GM21367 (cell line): ENCODE data around the gene MAP1B.

Experiments used
- ATAC-seq: cut with Tn5 transposase; IDR thresholded peaks from one replicate; pipeline ENCODE4 v1.9.1; 2021; ENCODE audit not compliant: unreplicated experiment

MAP1B gene

GRCh38 chr5:72216756-72217155, 109.5 kb downstream of the MAP1B start:
- ATAC-seq = no peak

GRCh38 chr5:72221099-72221498, 113.8 kb downstream of the MAP1B start:
- ATAC-seq = no peak

DNA sequence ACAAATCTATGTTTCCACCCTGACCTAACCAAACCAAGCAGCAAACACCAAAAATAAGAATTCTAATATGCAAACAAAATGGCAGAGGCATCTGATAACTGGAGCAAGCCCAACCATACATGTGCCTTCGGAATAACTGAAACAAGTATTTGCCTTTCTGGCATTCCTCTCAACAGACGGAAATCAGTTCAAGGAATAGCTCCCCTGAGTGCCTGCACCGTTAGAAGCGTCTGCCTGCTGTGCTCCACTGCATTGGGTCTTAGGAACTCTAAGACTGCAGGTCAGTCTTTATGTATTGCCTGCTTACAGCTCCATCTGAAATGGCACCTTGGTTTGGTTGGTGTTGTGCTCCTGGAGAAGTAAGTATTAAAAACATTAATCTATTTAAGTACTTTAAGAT, 114.3 kb downstream of the MAP1B start:
- ATAC-seq = no peak

- no peak for ATAC-seq
These were observed 115.2 kb downstream of the MAP1B start for GRCh38 chr5:72222521-72222920.

DNA sequence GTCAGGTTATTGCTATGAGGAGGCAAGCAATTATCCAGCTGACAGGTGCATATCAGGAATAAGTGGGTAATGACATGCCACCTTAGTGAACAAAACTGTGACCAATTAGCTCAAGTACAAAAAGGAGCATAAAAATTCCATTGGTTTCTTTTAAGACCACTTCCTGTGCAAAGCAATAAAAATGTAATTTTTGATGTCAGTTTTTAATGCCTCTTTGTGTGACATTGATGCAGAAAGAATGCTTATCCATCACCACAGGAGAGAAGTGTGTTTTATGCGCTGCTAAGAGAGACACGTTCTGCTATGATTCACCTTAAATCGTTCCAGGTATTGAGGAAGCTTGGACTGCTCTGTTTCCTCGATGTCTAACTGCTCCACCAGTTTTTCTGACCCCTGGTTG, 116.1 kb downstream of the MAP1B start:
- ATAC-seq = no peak

GRCh38 chr5:72224946-72225463, 117.7 kb downstream of the MAP1B start:
- ATAC-seq = no peak

DNA sequence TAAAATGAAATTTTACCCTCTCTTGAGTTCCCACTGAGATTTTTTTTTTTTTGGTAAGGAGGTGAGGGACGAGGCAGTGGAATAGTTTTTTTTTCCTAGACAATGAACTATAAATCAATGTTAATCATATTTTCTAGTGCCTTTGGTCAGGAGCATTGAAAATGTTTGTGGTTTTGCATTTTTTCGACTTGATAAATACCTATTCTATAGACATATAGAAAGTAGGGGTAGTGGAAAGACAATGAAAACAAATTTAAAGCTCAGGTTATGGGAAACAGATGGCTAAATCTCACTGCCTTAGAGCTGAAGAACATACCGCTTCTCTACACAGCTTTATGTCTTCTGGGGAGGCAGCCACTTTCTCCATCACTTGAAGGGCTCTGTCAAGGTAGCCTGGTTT, 118.5 kb downstream of the MAP1B start:
- no peak for ATAC-seq

DNA sequence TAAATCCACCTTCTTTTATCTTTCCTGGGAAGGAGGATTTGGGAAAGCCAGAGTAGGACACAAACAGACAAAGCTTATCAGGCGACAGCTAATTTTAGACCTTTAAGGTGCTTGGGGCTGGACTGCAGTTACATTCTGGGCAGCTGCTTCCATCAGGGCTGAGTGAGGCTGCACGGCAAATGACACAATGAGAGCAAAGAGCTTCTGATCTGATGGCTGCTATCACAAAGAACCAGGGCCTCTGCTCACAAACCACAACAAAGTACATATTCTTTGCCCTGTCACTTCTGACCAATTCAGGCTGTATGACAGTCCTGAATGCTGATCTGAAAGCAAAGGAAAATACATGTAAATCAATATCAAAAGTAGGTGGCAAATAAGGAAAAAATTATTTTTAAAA, 119.7 kb downstream of the MAP1B start:
- ATAC-seq = no peak

DNA sequence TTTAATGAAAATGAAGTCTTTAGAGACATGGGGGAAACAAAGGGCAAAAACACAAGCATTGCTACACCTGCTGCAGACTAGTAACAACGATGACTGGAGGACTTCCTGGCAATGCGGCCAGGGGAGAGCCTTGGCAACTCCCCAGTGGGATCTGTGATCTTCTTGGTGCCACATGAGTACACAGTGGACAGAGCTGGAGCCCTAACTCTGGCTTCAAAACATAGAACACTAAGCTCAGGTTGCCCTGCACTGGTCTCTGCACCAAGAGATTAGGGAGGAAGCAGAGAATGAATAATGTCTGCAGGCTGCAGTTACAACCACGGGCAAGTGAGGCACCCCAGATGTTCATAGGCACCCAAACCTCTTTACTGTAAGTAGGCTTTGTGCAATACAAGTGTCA, 121.7 kb downstream of the MAP1B start:
- no peak for ATAC-seq

DNA sequence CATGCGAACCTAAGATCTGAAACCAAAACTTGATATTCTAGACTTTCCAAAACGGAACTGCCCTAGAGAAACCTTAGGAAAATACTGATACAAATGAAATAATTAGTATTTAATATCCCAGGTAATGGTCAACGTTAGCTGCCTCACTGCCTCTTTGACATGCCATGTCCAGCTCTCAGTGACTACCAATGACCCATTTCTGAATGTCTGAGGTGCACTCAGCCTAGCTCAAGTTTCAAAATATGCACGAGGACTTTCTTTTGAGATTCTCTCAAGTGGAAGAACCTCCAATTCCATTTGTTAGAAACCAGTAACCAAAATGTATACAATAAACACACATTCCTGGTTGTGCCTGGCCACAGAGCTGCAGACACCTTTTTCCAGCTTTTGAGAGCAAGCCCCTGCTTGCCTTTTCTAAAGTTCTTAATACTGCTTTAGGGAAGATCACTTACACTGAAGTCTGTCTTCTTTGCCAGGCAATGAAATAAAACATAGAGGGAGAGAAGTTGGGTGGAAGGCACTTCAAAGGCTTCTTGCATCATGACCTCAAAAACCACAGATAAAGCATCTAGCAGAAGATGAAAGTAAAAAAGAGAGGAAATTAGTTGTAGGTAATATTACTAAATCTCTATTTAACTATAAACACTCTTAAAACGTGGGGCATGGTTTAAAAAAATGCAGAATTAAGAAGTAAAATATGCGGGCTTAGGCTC, 124.9 kb downstream of the MAP1B start:
- no peak for ATAC-seq

DNA sequence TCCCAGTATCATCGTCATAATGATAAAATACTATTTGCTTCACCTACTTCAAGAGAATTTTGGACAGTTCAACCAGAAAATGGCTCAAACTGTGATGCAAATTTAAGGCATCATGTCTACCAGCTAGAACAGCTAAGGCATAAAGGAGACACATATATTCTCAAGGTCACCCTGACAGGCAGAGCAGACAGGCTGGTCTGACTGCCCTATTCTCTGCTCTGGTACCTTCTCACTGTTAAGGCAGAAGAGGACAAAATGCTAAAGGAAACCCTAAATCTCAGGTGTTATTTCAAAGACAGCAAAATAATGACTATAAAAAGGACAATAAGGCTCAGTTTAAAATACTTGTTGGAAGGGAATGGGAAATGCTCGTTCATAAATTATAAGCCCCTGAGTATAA, 125.6 kb downstream of the MAP1B start:
- ATAC-seq = no peak

- no peak for ATAC-seq
These were observed 126.6 kb downstream of the MAP1B start for GRCh38 chr5:72233835-72234234.

DNA sequence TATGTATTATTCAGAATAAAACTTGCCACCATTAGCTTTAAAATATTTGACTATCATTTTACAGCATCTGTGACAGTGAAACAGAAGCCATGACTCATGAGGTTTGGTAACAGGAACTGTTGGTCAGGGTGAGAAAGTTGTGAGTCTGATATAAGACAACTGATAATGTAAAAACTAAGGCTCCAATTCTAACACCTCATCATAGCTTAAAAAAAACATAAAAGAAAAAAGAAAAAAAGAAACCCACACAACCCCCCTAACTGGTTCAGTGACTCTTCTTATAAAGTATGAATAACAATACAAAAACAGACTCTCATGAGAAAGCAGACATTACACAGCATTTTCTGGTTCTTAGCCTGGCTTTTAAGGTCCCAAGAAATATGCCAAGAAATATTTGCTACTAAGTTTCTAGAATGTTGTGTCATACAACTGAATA, 127.0 kb downstream of the MAP1B start:
- peak; percentile 78 for ATAC-seq

- no peak for ATAC-seq
These were observed 127.6 kb downstream of the MAP1B start for GRCh38 chr5:72234868-72235267.

DNA sequence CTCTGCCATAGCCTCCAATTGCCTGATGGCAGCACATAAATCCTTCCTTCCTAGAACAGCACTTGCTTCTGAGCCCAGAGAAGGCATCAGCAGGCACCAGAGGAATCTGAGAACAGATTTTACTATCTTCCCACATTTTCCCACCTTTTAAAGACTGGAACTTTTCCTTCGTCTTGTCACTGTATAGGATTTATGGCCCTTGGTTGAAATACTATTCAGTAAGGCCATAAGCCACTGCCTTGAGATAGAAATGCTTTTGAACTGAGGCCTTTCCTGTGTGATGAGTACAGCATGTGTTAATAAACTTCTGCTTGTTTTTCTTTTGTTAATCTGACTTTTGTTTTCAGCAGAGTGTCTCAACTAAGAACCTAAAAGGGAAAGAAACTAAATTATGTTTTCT, 128.4 kb downstream of the MAP1B start:
- ATAC-seq = no peak

DNA sequence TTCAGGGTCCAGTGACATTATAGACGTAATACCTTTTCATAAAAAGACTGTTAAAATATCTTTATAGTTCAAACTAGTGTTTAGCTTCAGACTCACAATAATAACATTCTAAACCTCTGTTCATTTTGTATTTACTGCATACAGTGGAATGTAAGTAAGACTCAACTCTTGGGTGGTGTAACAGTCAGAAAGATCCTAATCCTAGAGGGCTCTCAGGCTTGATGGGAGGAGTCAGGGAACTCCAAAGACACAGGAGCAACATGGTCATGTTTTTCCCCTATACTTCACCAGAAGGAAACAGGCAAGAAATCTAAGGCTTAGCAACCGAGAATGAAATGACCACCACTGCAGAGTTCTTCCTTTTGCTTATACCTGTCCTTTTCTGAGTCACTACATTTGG, 130.1 kb downstream of the MAP1B start:
- ATAC-seq = no peak

DNA sequence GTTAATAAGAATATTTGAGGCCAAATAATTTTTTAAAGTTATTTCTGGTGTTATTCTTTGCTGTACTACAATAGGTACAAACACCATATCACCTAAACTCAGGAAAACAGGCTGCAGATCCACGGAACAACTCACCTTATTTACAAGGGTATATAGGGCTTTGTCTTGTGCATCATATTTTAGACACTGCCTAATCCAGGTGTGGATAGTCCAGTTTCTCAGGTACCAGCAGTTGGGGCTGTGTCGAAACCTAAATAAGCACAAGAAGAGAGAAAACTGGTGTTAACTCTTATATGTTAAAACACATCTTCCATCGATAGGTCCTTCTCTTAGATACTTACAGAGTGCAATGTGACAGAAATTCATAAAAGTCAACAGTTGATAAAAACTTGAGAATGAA, 130.6 kb downstream of the MAP1B start:
- no peak for ATAC-seq

DNA sequence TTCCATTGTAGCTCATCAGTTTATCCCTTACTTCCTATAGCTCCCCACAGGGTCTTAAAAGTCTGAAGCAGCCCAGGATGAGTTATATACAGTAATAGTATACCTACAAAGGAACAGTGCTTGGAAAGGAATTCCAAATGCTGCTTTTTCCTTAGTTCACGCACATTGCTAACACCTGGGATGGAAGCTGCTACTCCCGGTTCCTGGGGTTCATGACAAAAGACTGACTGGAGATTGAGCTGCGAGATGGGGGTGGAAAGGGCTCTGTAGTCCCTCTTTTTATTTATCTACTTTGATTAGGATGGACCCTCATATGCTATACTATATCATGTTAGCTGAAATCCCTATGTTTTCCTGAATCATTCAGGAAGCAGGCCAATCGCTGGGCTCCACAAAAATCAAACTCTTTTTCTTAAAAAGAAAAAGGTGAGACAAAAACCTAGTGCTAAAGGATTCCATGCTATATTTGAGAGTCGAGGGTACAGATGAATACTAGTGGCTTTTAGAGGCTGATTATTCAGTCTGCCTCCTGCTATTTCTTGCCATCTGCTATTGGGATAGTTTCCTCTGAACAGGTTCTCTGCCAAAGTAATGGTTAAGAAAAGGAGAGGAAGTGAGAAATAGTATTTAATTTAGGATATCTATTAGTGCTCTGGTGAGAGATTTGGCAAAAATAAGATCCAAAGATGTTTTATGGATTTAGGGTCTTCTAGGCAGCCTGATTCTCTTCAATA, 131.6 kb downstream of the MAP1B start:
- ATAC-seq = no peak

- no peak for ATAC-seq
These were observed 134.2 kb downstream of the MAP1B start for GRCh38 chr5:72241346-72242003.

- ATAC-seq = no peak
These were observed 135.7 kb downstream of the MAP1B start for GRCh38 chr5:72242796-72243475.

DNA sequence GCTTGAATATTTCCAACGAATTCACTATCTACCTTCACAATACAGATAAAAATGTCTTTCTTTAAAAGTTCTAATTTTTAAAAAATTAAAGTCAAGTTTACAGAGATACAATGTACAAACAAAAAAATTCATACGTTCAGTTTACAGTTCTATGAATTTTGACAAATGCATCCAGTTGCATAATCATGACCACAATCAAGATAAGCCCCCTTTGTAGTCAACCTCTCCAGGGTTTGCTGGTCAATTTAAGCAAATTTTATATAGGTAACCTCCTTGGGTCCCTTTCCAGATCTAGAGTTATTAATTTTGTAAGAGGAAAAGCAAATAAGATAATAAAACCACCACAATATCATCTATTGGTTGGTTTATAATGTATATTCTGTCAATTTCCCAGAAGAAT, 136.4 kb downstream of the MAP1B start:
- ATAC-seq = no peak
